Right lobe of liver (tissue), 6 donors: ENCODE measurements around the gene SUSD2. TPM values are rescaled to one million over a fixed set of nuclear protein-coding genes. Genes with fewer than 3 reads are reported as not detected.
A peak's percentile ranks its signal among the peaks of the same experiment; 100 is the strongest.

Source experiments
- ATAC-seq, 4 donors: fragments of 200-7000 bp; cut with Tn5 transposase; one replicate each; pipeline ENCODE4 v1.9.1; 2020; ENCODE audit warnings: mild to moderate bottlenecking in 4 of 4, moderate library complexity in 4 of 4
- DNase-seq, 3 donors: peaks; one replicate each; pipeline ENCODE4 v3.0.0-alpha.2; 2020
- H3K27ac ChIP-seq, 3 donors: fragments of 200-600 bp; one replicate each; pipeline ENCODE4 v1.8.0; 2022
- H3K27me3 ChIP-seq, 2 donors: fragments of 200-600 bp; one replicate each; pipeline ENCODE4 v1.8.0; 2022
- H3K36me3 ChIP-seq, 4 donors: fragments of 200-600 bp; sonication (generic) in 1 of 4; one replicate each; pipeline versions ENCODE4 v1.5.1 to v1.8.0; 2017 to 2022; ENCODE audit warnings: control low read depth in 1 of 4
- H3K4me1 ChIP-seq, 4 donors: fragments of 200-600 bp; sonication (generic) in 1 of 4; one replicate each; pipeline versions ENCODE4 v1.5.1 to v1.8.0; 2017 to 2022; ENCODE audit warnings: control low read depth in 1 of 4
- H3K4me3 ChIP-seq, 3 donors: fragments of 200-600 bp; one replicate each; pipeline ENCODE4 v1.8.0; 2022
- H3K9me3 ChIP-seq, 4 donors: fragments of 200-600 bp; sonication (generic) in 1 of 4; one replicate each; pipeline versions ENCODE4 v1.5.1 to v1.8.0; 2017 to 2022; ENCODE audit warnings: control low read depth in 1 of 4
- CTCF ChIP-seq, 4 donors: fragments of 200-600 bp in 3 of 4; fragments of 450-650 bp in 1 of 4; IDR thresholded peaks; one replicate each; pipeline versions ENCODE4 v1.5.1 to v1.8.0; 2016 to 2022; ENCODE audit warnings: antibody characterized with exemption in 4 of 4, mild to moderate bottlenecking in 2 of 4
- POLR2A ChIP-seq: fragments of 450-650 bp; IDR thresholded peaks from one replicate; pipeline ENCODE4 v1.6.1; 2017; ENCODE audit warnings: antibody characterized with exemption, mild to moderate bottlenecking
- WGBS: methylation state at CpG from one replicate; pipeline ENCODE4 v1.1.6; 2018; ENCODE audit warnings: low coverage, low lambda C conversion rate; ENCODE audit not compliant: insufficient coverage; ENCODE audit errors: missing lambda C conversion rate; 5-methylcytosine and 5-hydroxymethylcytosine counted together
- intact Hi-C, 2 donors: fragments of 100-400 bp; cut with DNase I; formaldehyde crosslinking; loops; one replicate each; pipeline versions ENCODE4 v1.11.2 to v1.14.1; 2022
- total RNA-seq, 6 experiments: library from RNA; depleted of rRNA in 2 of 6; stranded (reverse); fragments of >200 nt in 2 of 6; fragmentation: NEBNext Ultra II Directional in 3 of 6; extraction: Animal tissue kit (Norgen Biotek cat#: 25700) in 3 of 6; gene quantifications; one replicate each; pipeline versions ENCODE4 v1.1.0 to v1.2.4, GENCODE V29; 2016 to 2023
- donor health status: DM: no; HTN: yes; CAD: no.
- donor health status: DM: no; HTN: no; CAD: no.
- donor health status: DM: no; HTN: no; CAD: no.
- donor health status: DM: no; HTN: yes; CAD: no.
- donor health status: DM: no; HTN: yes; CAD: no.

SUSD2 gene
- total RNA-seq, 6 experiments from 2014 or later = 0.61 to 6.8 (median 2.0) TPM

GRCh38 chr22:24149198-24149590 lies 32.1 kb upstream of the SUSD2 start:
- TF ChIP-seq CTCF (IDR thresholded peaks at IDR 0.05) = no peak
- no peak for TF ChIP-seq POLR2A
- ATAC-seq = no peak
- no peak for DNase-seq
- intact Hi-C loops = no loop called here
- no peaks in the 10 kb centered on the region for H3K27me3 ChIP-seq
- H3K4me1 ChIP-seq = peaks cover 0 to 14% (median 7%) of the 10 kb centered on the region in 4 donors
- H3K36me3 ChIP-seq = no peaks in the 10 kb centered on the region
- WGBS = 100% methylated on average over 3 of the region's 4 CpGs
- no peak overlapping the region for H3K27ac ChIP-seq
- no peak overlapping the region for H3K4me3 ChIP-seq
- H3K9me3 ChIP-seq = no peaks in the 10 kb centered on the region

GRCh38 chr22:24153353-24153752 lies 27.9 kb upstream of the SUSD2 start:
- peak overlapping the region in 1 of 3 donors; percentile 24 for H3K27ac ChIP-seq
- DNase-seq (no peak), ATAC-seq (no peak)
- H3K36me3 ChIP-seq = no peaks in the 10 kb centered on the region
- no peak overlapping the region for H3K4me3 ChIP-seq
- TF ChIP-seq POLR2A (no peak), CTCF (IDR thresholded peaks at IDR 0.05) (no peak)
- WGBS = no CpG with 5 or more reads among the region's 3 CpGs
- intact Hi-C loops = no loop called here
- no peaks in the 10 kb centered on the region for H3K9me3 ChIP-seq
- no peaks in the 10 kb centered on the region for H3K27me3 ChIP-seq
- peaks cover 0 to 9% (median 2%) of the 10 kb centered on the region in 4 donors for H3K4me1 ChIP-seq

GRCh38 chr22:24153959-24154358 lies 27.3 kb upstream of the SUSD2 start:
- Histone ChIP-seq H3K4me1 (peaks cover 0 to 9% (median 2%) of the 10 kb centered on the region in 4 donors), H3K27me3 (no peaks in the 10 kb centered on the region), H3K36me3 (no peaks in the 10 kb centered on the region), H3K4me3 (no peak overlapping the region), H3K9me3 (no peaks in the 10 kb centered on the region), H3K27ac (peak overlapping the region in 1 of 3 donors; percentile 24)
- intact Hi-C loops = no loop called here
- TF ChIP-seq CTCF (IDR thresholded peaks at IDR 0.05) (no peak), POLR2A (no peak)
- DNase-seq (no peak), ATAC-seq (no peak)
- WGBS = 90% methylated on average over 2 of the region's 7 CpGs

- H3K4me3 ChIP-seq = no peak overlapping the region
- no peak overlapping the region for H3K27ac ChIP-seq
- H3K27me3 ChIP-seq = no peaks in the 10 kb centered on the region
- no peak for DNase-seq
- no peaks in the 10 kb centered on the region for H3K36me3 ChIP-seq
- no peaks in the 10 kb centered on the region for H3K9me3 ChIP-seq
- peaks cover 0 to 9% (median 2%) of the 10 kb centered on the region in 4 donors for H3K4me1 ChIP-seq
- no peak for ATAC-seq
- intact Hi-C loops = no loop called here
- 100% methylated on average over 1 of the region's 5 CpGs for WGBS
- TF ChIP-seq CTCF (IDR thresholded peaks at IDR 0.05) (no peak), POLR2A (no peak)
Measured at GRCh38 chr22:24154826-24155225, 26.5 kb upstream of the SUSD2 start.
